ENCODE data around the gene NDFIP1.

- TF ChIP-seq CTCF (conservative IDR thresholded peaks at IDR 0.05; ENCODE audit: low read length) (no peak), EZH2phosphoT487 (IDR thresholded peaks at IDR 0.05; ENCODE audit: borderline replicate concordance, low read depth, low read length) (no peak)
These were observed 92.9 kb downstream of the NDFIP1 start for GRCh38 chr5:142201471-142201887.
